Panc1 (cell line): ENCODE measurements around the gene TM4SF5. TPM values are rescaled to one million over a fixed set of nuclear protein-coding genes. Genes with fewer than 3 reads are reported as not detected.
A peak's percentile ranks its signal among the peaks of the same experiment; 100 is the strongest.

Experiments
- ATAC-seq: fragments of 200-7000 bp; cut with Tn5 transposase; 2 replicates; pipeline ENCODE4 v1.9.1; 2020; ENCODE audit warnings: mild to moderate bottlenecking, moderate library complexity
- BruUV-seq: library from RNA; stranded (reverse); fragments of 400-500 nt; replicated peaks from 2 replicates; lab custom pipeline; 2021; lab: Mats Ljungman, UMichigan
- CTCF ChIA-PET: fragments of 300-600 bp; sonication (Branson Sonifier 250); formaldehyde crosslinking; loops from one replicate; lab custom pipeline; 2022; ENCODE audit warnings: antibody characterized with exemption; lab: Charles Lee
- POLR2A ChIA-PET: fragments of 300-600 bp; sonication (Branson Sonifier 250); formaldehyde crosslinking; loops from one replicate; lab custom pipeline; 2022; ENCODE audit warnings: antibody characterized with exemption; lab: Charles Lee
- DNase-seq: peaks from one replicate; pipeline ENCODE4 v3.0.0-alpha.2; 2010; ENCODE audit warnings: low read depth, low spot score
- H3K27ac ChIP-seq: 2 replicates; pipeline ENCODE4 v1.5.1; 2011; ENCODE audit warnings: mild to moderate bottlenecking, low read length, inconsistent platforms
- H3K27me3 ChIP-seq: fragments of 200-500 bp; sonication (Bioruptor generic); 2 replicates; pipeline ENCODE4 v1.6.0; 2014; ENCODE audit warnings: low read length, inconsistent platforms; ENCODE audit not compliant: control insufficient read depth, insufficient read depth
- H3K36me3 ChIP-seq: fragments of 200-500 bp; sonication (Bioruptor generic); 2 replicates; pipeline ENCODE4 v1.5.1; 2014; ENCODE audit warnings: inconsistent platforms, mild to moderate bottlenecking, low read length, moderate library complexity; ENCODE audit not compliant: control insufficient read depth, insufficient read depth
- H3K4me1 ChIP-seq: 2 replicates; pipeline ENCODE4 v1.5.1; 2011; ENCODE audit warnings: inconsistent platforms, mild to moderate bottlenecking, low read length, moderate library complexity; ENCODE audit not compliant: control insufficient read depth, insufficient read depth
- H3K4me3 ChIP-seq, 2 experiments: 2 replicates each; pipeline ENCODE4 v1.5.1; 2011 to 2012; ENCODE audit warnings: low read depth in 2 of 2, low read length in 2 of 2, mild to moderate bottlenecking in 2 of 2, inconsistent platforms in 1 of 2, moderate library complexity in 1 of 2
- H3K9me3 ChIP-seq: fragments of 200-500 bp; sonication (Bioruptor generic); 2 replicates; pipeline ENCODE4 v1.5.1; 2014; ENCODE audit warnings: low read depth, mild to moderate bottlenecking, inconsistent platforms, low read length, moderate library complexity; ENCODE audit not compliant: control insufficient read depth, insufficient read depth
- POLR2AphosphoS5 ChIP-seq: IDR thresholded peaks from 2 replicates; pipeline ENCODE4 v1.6.1; 2012; ENCODE audit warnings: mild to moderate bottlenecking, low read depth, low read length, moderate library complexity
- SIN3A ChIP-seq: IDR thresholded peaks from 2 replicates; pipeline ENCODE4 v1.6.1; 2012; ENCODE audit warnings: low read depth, mild to moderate bottlenecking, low read length, moderate library complexity, borderline replicate concordance; ENCODE audit not compliant: insufficient read depth
- TCF7L2 ChIP-seq: IDR thresholded peaks from 2 replicates; pipeline ENCODE4 v1.6.1; 2011; ENCODE audit warnings: mild to moderate bottlenecking, low read depth, low read length, inconsistent platforms
- in situ Hi-C: cut with HindIII; loops from 2 replicates; pipeline ENCODE4 v1.10.0; 2016; ENCODE audit warnings: low sequenced_read_pairs, low pct_unique_long_range_greater_than_20kb
- intact Hi-C: fragments of 100-400 bp; cut with micrococcal nuclease; formaldehyde crosslinking; loops from one replicate; pipeline ENCODE4 v1.10.0; 2022; ENCODE audit not compliant: unreplicated experiment
- total RNA-seq: library from RNA; stranded (reverse); gene quantifications from one replicate; pipeline ENCODE4 v1.2.1, GENCODE V29; 2021; ENCODE audit not compliant: unreplicated experiment
- TF ChIP-seq, protein P1 (sequence below): fragments of 450-650 bp; IDR thresholded peaks from 2 replicates; pipeline ENCODE4 v1.5.1; 2017; ENCODE audit warnings: mild to moderate bottlenecking
- TF ChIP-seq, protein P2 (sequence below), 2 experiments: IDR thresholded peaks; 2 replicates each; pipeline ENCODE4 v1.6.1; 2011 to 2012; ENCODE audit warnings: low read depth in 2 of 2, control low read depth in 1 of 2, low read length in 1 of 2, mild to moderate bottlenecking in 1 of 2, moderate library complexity in 1 of 2; ENCODE audit not compliant: insufficient read depth in 1 of 2

Gene TM4SF5
- total RNA-seq, 1 experiment from 2014 or later = not detected

DNA sequence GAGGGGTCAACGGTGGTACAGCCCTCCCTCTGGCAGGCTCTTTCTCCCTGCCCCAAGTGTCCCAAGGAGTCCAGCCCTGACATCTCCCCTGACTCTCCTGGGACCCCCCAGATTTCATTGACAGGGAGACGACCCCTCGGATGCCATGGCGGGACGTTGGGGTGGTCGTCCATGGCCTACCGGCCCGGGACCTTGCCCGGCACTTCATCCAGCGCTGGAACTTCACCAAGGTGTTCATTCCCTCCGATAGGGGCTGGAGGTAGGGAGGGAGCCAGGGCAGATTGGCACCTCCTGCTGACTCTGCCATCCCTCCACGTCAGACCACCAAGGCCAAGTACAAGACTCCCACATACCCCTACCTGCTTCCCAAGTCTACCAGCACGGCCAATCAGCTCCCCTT, 45.1 kb downstream of the TM4SF5 start:
- TF ChIP-seq, protein P1, sequence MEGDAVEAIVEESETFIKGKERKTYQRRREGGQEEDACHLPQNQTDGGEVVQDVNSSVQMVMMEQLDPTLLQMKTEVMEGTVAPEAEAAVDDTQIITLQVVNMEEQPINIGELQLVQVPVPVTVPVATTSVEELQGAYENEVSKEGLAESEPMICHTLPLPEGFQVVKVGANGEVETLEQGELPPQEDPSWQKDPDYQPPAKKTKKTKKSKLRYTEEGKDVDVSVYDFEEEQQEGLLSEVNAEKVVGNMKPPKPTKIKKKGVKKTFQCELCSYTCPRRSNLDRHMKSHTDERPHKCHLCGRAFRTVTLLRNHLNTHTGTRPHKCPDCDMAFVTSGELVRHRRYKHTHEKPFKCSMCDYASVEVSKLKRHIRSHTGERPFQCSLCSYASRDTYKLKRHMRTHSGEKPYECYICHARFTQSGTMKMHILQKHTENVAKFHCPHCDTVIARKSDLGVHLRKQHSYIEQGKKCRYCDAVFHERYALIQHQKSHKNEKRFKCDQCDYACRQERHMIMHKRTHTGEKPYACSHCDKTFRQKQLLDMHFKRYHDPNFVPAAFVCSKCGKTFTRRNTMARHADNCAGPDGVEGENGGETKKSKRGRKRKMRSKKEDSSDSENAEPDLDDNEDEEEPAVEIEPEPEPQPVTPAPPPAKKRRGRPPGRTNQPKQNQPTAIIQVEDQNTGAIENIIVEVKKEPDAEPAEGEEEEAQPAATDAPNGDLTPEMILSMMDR = no peak
- no peak for TF ChIP-seq TCF7L2
- no peak for TF ChIP-seq SIN3A
- TF ChIP-seq, protein P2, sequence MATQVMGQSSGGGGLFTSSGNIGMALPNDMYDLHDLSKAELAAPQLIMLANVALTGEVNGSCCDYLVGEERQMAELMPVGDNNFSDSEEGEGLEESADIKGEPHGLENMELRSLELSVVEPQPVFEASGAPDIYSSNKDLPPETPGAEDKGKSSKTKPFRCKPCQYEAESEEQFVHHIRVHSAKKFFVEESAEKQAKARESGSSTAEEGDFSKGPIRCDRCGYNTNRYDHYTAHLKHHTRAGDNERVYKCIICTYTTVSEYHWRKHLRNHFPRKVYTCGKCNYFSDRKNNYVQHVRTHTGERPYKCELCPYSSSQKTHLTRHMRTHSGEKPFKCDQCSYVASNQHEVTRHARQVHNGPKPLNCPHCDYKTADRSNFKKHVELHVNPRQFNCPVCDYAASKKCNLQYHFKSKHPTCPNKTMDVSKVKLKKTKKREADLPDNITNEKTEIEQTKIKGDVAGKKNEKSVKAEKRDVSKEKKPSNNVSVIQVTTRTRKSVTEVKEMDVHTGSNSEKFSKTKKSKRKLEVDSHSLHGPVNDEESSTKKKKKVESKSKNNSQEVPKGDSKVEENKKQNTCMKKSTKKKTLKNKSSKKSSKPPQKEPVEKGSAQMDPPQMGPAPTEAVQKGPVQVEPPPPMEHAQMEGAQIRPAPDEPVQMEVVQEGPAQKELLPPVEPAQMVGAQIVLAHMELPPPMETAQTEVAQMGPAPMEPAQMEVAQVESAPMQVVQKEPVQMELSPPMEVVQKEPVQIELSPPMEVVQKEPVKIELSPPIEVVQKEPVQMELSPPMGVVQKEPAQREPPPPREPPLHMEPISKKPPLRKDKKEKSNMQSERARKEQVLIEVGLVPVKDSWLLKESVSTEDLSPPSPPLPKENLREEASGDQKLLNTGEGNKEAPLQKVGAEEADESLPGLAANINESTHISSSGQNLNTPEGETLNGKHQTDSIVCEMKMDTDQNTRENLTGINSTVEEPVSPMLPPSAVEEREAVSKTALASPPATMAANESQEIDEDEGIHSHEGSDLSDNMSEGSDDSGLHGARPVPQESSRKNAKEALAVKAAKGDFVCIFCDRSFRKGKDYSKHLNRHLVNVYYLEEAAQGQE (IDR thresholded peaks at IDR 0.05; ENCODE audit: insufficient read depth in 1 of 2, low read depth in 2 of 2, low read length in 1 of 2) = no peak
- no peak for TF ChIP-seq POLR2AphosphoS5
- intact Hi-C loops (no loop called here), in situ Hi-C loops (no loop called here)
- no peaks in the 10 kb centered on the region for H3K4me1 ChIP-seq
- no peak for DNase-seq
- POLR2A ChIA-PET = interaction anchor here (0.7 kb wide), 1 partner anchor 27 kb away, joined by 4 read pairs; no protein-coding TSS in a partner anchor
- no peak for ATAC-seq
- H3K36me3 ChIP-seq = no peaks in the 10 kb centered on the region
- no peak overlapping the region for H3K27ac ChIP-seq
- no TSS peak for BruUV-seq
- H3K9me3 ChIP-seq = no peaks in the 10 kb centered on the region
- H3K27me3 ChIP-seq = no peaks in the 10 kb centered on the region
- CTCF ChIA-PET = interaction anchor here (0.6 kb wide), 1 partner anchor 41 kb away, joined by 9 read pairs; no protein-coding TSS in a partner anchor
- no peak overlapping the region for H3K4me3 ChIP-seq

DNA sequence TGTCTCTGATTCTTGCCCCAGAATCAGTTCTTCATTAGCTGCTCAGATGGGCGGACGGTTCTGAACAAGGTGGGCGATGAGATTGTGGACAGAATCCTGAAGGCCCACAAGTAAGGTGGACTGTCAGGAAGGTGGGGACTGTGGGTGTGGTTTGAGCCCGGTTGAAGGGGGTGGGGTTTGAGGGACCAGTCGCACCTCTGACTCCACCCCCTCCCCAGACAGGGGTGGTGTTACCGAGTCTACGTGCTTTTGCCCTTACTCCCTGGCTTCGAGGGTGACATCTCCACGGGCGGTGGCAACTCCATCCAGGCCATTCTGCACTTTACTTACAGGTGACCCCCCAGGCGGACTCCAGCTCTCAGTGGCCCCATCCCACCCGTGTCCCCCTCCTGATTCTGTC, 46.6 kb downstream of the TM4SF5 start:
- Histone ChIP-seq H3K9me3 (no peaks in the 10 kb centered on the region), H3K36me3 (no peaks in the 10 kb centered on the region), H3K27me3 (no peaks in the 10 kb centered on the region), H3K4me1 (no peaks in the 10 kb centered on the region), H3K27ac (no peak overlapping the region), H3K4me3 (no peak overlapping the region)
- in situ Hi-C loops = no loop called here
- intact Hi-C loops = no loop called here
- DNase-seq = no peak
- ATAC-seq = peak; percentile 64; the same call in 1 of the 2 replicates
- TF ChIP-seq, protein P2 (IDR thresholded peaks at IDR 0.05; ENCODE audit: insufficient read depth in 1 of 2, low read depth in 2 of 2, low read length in 1 of 2) = no peak
- TF ChIP-seq, protein P1 = no peak
- TF ChIP-seq POLR2AphosphoS5 = no peak
- TF ChIP-seq SIN3A = no peak
- TF ChIP-seq TCF7L2 = no peak
- CTCF ChIA-PET = interaction anchor here (0.6 kb wide), 1 partner anchor 71 kb away, joined by 9 read pairs; no protein-coding TSS in a partner anchor
- no TSS peak for BruUV-seq
- POLR2A ChIA-PET = interaction anchor here (0.5 kb wide), 1 partner anchor 120 kb away, joined by 10 read pairs; no protein-coding TSS in a partner anchor
